Renal pelvis (tissue), 12 donors: ENCODE data around the gene S100PBP. TPM values are rescaled to one million over a fixed set of nuclear protein-coding genes. Genes with fewer than 3 reads are reported as not detected.
A peak's percentile ranks its signal among the peaks of the same experiment; 100 is the strongest.

ENCODE experiments used
- DNase-seq: peaks from one replicate; pipeline ENCODE4 v3.0.0-alpha.2; 2013
- long read RNA-seq, 16 experiments: transcript quantifications; one replicate each; lab custom pipeline, GENCODE V29; 2026
- polyA plus RNA-seq, 3 donors: library from polyadenylated mRNA; unstranded; fragments of 120-200 nt; gene quantifications; one replicate each; pipeline ENCODE4 v1.2.1, GENCODE V29; 2013; ENCODE audit not compliant: insufficient read length in 3 of 3

The S100PBP gene
- polyA plus RNA-seq: 10 to 100 TPM; 24.6 to 43.0 (median 42.1) TPM
- long read RNA-seq, donor 1, full-length matches to known transcripts: 3 of 3 reads
- long read RNA-seq, donor 1, partial matches to known transcripts: 0 of 3 reads
- long read RNA-seq, donor 1, other reads (novel, unspliced or antisense): 0 of 3 reads
- long read RNA-seq, donor 2, full-length matches to known transcripts: 5 of 5 reads
- long read RNA-seq, donor 2, partial matches to known transcripts: 0 of 5 reads
- long read RNA-seq, donor 2, other reads (novel, unspliced or antisense): 0 of 5 reads
- long read RNA-seq, donor 3, full-length matches to known transcripts: 6 of 17 reads
- long read RNA-seq, donor 3, partial matches to known transcripts: 0 of 17 reads
- long read RNA-seq, donor 3, other reads (novel, unspliced or antisense): 11 of 17 reads
- long read RNA-seq, donor 4, full-length matches to known transcripts: 4 of 4 reads
- long read RNA-seq, donor 4, partial matches to known transcripts: 0 of 4 reads
- long read RNA-seq, donor 4, other reads (novel, unspliced or antisense): 0 of 4 reads
- long read RNA-seq, donor 5, full-length matches to known transcripts: 3 of 3 reads
- long read RNA-seq, donor 5, partial matches to known transcripts: 0 of 3 reads
- long read RNA-seq, donor 5, other reads (novel, unspliced or antisense): 0 of 3 reads
- long read RNA-seq, donor 6, full-length matches to known transcripts: 6 of 28 reads
- long read RNA-seq, donor 6, partial matches to known transcripts: 5 of 28 reads
- long read RNA-seq, donor 6, other reads (novel, unspliced or antisense): 17 of 28 reads
- long read RNA-seq, donor 7, partial matches to known transcripts: 6 of 8 reads
- long read RNA-seq, donor 7, other reads (novel, unspliced or antisense): 0 of 8 reads
- long read RNA-seq, donor 8, full-length matches to known transcripts: 2 of 2 reads
- long read RNA-seq, donor 8, partial matches to known transcripts: 0 of 2 reads
- long read RNA-seq, donor 8, other reads (novel, unspliced or antisense): 0 of 2 reads
- long read RNA-seq, donor 9, full-length matches to known transcripts: 8 of 8 reads
- long read RNA-seq, donor 9, partial matches to known transcripts: 0 of 8 reads
- long read RNA-seq, donor 9, other reads (novel, unspliced or antisense): 0 of 8 reads
- long read RNA-seq, donor 10, full-length matches to known transcripts: 4 of 9 reads
- long read RNA-seq, donor 10, partial matches to known transcripts: 5 of 9 reads
- long read RNA-seq, donor 10, other reads (novel, unspliced or antisense): 0 of 9 reads
- long read RNA-seq, donor 11, full-length matches to known transcripts: 1 of 1 reads
- long read RNA-seq, donor 11, partial matches to known transcripts: 0 of 1 reads
- long read RNA-seq, donor 11, other reads (novel, unspliced or antisense): 0 of 1 reads
- long read RNA-seq, donor 12, full-length matches to known transcripts: 11 of 26 reads
- long read RNA-seq, donor 12, partial matches to known transcripts: 8 of 26 reads
- long read RNA-seq, donor 12, other reads (novel, unspliced or antisense): 7 of 26 reads
- long read RNA-seq, donor 13, full-length matches to known transcripts: 6 of 6 reads
- long read RNA-seq, donor 13, partial matches to known transcripts: 0 of 6 reads
- long read RNA-seq, donor 13, other reads (novel, unspliced or antisense): 0 of 6 reads
- long read RNA-seq, donor 14: 0 reads
- long read RNA-seq, donor 15, partial matches to known transcripts: 5 of 5 reads
- long read RNA-seq, donor 15, other reads (novel, unspliced or antisense): 0 of 5 reads
- long read RNA-seq, donor 16, full-length matches to known transcripts: 5 of 5 reads
- long read RNA-seq, donor 16, partial matches to known transcripts: 0 of 5 reads
- long read RNA-seq, donor 16, other reads (novel, unspliced or antisense): 0 of 5 reads

DNA sequence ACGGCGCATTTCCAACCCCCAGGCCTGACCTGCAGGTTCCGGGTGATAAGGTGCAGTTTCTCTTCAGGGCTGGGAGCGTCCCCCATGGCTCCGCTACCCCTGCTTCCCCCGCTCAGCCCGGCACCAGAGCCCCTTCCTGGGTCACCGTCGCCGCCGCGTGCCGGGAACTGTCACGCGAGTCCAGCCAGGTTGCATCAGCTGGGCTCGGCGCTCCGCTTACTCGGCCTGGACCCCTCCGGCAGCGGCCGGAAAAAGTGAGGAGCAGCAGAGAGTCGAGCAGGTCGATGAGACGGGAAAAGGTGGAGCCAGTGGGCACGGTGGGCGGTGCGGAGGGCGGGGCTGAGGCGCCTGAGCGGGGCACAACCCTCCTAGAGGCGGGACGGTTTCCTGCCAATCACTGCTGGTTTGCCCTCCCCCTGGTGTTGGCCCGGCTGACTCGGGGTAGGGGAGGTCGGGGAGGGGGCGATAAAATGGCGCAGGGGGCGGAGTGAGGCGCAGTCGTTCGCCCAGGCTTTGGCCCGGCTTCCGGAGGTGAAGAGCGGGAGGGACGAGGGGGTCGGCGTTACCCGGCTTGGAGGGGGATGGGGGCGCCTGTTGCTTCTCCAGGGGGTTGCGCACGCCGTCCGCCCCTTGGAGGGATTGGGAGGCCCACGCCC, at the start of gene S100PBP, which contains the start of gene YARS1:
Gene S100PBP (plus strand): TSS at position 495 of the 656 bp plus-strand sequence. CDS start 8,447 bp downstream, outside the sequence.
Gene YARS1 (minus strand): TSS at position 200 of the 656 bp plus-strand sequence. CDS start 114 bp downstream, at position 86.
- DNase-seq: peak; percentile 98

DNA sequence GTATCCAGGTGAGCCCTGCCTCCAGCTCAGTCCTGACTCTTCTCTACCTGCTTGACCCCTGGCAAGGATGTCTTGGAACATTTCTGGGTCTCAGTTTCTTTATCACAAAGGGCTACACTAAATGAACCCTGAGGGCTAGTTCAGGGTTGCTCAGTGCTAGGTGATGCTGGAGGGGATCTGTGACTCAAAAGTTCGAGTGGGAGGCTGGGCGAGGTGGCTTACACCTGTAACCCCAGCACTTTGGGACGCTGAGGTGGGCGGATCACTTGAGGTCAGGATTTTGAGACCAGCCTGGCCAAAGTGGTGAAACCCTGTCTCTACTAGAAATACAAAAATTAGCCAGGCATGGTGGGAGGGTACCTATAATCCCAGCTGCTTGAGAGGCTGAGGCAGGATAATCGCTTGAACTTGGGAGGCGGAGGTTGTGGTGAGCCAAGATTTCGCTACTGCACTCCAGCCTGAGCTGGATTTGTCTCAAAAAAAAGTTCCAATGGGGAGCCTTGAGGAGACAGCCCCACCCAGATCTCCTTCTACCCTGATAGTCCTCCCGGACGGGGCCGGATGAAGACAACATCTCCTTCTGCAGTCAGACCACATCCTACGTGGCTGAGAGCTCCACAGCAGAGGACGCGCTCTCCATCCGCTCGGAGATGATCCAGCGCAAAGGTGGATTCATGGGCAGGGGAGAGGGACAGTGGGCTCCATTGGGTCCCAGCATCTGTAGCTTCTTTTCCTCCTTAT, 49.2 kb upstream of the S100PBP start:
- DNase-seq: no peak

DNA sequence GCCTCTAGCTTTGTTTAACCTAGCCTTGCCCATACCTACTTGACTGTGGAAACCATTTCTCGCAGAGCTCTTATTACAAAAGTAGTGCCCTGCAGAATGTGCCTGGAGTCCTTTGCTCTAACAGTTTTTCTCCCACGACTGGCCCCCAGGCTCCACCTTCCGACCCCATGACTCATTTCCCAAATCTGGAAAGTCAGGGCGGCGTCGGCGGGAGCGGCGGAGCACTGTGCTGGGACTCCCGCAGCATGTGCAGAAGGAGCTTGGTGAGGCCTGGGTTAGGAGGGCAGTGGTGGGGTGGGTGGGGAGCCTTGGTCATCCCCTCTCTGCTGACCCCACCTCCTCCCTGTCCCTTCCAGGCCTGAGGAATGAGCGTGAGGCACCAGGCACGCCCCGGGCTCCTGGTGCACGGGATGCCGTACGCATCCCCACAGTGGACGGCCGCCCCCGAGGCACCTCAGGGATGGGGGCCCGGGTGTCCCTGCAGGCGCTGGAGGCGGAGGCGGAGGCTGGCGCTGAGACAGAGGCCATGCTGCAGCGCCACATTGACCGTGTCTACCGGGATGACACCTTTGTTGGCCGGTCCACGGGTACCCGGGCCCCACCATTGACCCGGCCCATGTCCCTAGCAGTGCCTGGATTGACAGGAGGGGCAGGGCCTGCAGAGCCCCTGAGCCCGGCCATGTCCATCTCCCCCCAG, 47.8 kb upstream of the S100PBP start:
- DNase-seq: no peak

DNA sequence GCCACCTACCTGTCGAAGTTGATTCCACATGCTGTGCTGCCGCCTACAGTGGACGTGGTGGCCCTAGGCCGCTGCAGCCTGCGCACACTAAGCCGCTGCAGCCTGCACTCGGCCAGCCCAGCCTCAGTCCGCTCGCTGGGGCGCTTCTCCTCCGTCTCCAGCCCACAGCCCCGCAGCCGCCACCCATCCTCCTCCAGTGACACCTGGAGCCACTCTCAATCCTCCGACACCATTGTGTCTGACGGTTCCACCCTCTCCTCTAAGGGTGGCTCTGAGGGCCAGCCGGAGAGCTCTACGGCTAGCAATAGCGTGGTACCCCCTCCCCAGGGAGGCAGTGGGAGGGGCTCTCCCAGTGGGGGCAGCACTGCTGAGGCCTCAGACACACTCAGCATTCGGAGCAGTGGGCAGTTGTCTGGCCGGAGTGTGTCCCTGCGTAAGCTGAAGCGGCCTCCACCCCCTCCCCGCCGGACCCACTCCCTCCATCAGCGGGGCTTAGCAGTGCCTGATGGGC, 47.2 kb upstream of the S100PBP start:
- DNase-seq: no peak

DNA sequence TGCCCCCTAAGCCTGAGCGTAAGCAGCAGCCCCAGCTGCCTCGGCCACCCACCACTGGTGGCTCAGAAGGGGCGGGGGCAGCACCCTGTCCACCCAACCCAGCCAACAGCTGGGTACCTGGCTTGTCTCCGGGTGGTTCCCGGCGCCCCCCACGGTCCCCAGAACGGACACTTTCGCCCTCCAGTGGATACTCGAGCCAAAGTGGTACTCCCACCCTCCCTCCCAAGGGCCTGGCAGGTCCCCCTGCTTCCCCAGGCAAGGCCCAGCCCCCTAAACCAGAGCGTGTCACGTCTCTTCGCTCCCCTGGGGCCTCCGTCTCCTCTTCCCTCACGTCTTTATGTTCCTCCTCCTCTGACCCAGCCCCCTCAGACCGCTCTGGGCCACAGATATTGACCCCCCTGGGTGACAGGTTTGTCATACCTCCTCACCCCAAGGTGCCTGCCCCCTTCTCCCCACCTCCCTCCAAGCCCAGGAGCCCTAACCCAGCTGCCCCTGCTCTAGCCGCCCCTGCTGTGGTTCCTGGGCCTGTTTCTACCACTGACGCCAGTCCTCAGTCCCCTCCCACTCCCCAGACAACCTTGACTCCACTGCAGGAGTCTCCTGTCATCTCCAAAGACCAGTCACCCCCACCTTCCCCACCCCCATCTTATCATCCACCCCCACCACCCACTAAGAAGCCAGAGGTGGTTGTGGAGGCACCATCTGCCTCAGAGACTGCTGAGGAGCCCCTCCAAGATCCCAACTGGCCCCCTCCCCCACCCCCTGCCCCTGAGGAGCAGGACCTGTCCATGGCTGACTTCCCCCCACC, 46.5 kb upstream of the S100PBP start:
- no peak for DNase-seq

DNA sequence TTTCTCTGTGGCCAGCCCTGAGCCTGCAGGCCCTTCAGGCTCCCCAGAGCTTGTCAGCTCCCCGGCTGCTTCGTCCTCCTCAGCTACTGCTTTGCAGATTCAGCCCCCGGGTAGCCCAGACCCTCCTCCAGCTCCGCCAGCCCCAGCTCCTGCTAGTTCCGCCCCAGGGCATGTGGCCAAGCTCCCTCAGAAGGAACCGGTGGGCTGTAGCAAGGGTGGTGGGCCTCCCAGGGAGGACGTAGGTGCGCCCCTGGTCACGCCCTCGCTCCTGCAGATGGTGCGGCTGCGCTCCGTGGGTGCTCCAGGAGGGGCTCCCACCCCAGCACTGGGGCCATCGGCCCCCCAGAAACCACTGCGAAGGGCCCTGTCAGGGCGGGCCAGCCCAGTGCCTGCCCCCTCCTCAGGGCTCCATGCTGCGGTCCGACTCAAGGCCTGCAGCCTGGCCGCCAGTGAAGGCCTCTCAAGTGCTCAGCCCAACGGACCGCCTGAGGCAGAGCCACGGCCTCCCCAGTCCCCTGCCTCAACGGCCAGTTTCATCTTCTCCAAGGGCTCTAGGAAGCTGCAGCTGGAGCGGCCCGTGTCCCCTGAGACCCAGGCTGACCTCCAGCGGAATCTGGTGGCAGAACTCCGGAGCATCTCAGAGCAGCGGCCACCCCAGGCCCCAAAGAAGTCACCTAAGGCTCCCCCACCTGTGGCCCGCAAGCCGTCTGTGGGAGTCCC, 45.7 kb upstream of the S100PBP start:
- DNase-seq: no peak

DNA sequence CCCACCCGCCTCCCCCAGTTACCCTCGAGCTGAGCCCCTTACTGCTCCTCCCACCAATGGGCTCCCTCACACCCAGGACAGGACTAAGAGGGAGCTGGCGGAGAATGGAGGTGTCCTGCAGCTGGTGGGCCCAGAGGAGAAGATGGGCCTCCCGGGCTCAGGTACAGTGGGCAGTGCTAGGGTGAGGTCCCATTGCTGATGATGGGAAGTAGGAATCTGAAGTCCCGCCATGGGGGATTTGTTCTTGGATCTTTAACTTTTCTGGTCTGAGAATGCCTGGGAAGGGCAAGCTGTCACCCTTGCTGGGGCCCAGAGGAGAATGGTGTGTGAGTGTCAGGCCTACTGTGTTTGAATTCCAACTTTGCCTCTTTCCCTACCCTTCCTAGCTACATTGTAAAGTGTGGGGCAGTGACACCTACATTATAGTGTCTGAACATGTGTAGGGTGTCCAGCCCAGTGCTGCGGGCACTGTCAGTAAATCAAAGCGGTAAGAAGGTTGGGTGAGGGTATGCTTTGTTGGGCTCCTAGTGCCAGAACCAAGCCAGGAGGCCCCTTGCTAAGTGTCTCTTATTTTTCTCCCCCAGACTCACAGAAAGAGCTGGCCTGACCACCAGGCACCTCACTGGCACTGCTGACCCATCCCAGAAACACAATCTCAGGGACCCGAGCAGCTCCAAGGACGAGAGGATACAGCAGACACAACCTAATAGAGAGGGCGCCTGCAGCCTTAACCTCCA, 45.0 kb upstream of the S100PBP start:
- DNase-seq: no peak

DNA sequence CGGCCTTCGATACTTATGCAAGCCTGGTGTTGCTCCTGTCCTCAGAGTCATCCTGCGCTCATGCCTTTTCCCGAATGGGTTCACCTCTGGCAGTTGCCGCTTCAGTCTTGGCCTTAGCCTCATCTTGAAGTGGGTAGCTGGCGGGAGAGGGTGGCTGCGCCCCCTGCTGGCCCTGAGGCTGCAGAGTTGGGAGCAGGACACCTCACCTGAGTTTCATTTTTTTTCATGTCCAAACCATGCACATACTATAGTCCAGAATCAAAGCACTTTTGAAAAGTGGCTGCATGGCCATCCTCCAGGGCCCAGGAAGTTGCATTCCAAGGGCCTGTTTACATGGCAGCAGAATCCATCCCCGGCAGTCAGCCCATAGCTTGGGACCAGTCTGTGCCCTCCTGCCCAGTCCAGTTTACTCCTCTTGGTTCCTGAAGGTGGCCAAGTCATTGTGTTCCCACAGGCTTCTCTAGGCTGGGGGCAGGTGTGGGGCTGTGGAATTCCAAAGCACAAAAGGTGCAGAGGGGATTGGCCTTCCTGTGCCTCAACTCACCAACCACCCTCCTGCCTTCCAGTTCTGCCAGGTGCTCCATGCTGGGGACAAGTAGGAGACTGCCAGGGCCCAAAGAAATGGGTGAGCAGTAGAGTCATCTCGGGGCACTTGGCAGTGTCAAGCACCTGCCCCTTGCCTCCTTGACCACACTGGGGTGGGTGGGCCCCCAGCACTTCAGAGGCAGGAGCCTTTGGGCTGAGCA, 44.3 kb upstream of the S100PBP start:
- DNase-seq: peak; percentile 64

DNA sequence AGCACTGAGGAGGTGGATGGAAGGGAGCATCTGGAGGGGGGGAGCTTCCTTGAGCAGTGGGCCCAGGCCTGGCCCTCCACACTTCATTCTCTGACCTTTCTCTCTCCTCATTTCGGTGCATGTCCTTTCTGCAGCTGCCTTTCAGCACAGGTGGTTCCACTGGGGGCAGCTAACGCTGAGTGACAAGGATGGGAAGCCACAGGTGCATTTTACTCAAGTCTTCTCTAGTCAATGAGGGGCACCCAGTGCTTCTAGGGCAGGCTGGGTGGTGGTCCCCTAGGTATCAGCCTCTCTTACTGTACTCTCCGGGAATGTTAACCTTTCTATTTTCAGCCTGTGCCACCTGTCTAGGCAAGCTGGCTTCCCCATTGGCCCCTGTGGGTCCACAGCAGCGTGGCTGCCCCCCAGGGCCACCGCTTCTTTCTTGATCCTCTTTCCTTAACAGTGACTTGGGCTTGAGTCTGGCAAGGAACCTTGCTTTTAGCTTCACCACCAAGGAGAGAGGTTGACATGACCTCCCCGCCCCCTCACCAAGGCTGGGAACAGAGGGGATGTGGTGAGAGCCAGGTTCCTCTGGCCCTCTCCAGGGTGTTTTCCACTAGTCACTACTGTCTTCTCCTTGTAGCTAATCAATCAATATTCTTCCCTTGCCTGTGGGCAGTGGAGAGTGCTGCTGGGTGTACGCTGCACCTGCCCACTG, 43.5 kb upstream of the S100PBP start:
- no peak for DNase-seq

DNA sequence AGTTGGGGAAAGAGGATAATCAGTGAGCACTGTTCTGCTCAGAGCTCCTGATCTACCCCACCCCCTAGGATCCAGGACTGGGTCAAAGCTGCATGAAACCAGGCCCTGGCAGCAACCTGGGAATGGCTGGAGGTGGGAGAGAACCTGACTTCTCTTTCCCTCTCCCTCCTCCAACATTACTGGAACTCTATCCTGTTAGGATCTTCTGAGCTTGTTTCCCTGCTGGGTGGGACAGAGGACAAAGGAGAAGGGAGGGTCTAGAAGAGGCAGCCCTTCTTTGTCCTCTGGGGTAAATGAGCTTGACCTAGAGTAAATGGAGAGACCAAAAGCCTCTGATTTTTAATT, 43.0 kb upstream of the S100PBP start:
- no peak for DNase-seq

DNA sequence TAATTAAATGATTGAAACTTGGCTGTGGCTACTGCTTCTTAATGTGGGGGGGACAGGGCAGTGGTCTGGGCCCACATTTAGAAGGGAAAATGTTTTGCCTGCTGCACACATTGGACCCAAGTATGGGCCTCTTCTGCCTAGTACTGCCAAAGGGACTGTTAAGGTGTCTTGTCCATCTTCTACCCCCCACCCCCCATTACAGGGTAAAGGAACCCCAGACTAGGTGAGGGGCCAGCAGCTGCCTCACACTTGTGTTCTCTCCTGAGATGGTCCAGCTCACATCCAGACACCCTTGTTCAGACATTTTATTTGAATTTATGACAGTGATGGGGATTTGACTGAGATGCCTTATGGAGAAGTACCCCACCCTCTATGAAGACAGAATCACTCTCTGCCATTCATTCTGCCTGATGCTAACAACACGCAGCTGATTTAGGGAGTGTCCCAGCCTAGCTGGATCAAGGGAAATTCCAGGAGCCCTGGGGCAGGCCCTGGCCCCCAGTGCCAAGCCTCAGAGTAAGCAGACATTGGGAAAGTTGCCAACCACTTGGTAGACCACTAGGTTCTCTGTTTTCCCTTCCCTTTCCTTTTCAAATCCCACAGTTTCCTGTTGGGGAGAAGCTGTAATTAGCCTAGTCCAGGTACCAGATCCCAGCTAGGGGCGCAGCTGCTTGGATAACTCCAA, 42.4 kb upstream of the S100PBP start:
- no peak for DNase-seq

DNA sequence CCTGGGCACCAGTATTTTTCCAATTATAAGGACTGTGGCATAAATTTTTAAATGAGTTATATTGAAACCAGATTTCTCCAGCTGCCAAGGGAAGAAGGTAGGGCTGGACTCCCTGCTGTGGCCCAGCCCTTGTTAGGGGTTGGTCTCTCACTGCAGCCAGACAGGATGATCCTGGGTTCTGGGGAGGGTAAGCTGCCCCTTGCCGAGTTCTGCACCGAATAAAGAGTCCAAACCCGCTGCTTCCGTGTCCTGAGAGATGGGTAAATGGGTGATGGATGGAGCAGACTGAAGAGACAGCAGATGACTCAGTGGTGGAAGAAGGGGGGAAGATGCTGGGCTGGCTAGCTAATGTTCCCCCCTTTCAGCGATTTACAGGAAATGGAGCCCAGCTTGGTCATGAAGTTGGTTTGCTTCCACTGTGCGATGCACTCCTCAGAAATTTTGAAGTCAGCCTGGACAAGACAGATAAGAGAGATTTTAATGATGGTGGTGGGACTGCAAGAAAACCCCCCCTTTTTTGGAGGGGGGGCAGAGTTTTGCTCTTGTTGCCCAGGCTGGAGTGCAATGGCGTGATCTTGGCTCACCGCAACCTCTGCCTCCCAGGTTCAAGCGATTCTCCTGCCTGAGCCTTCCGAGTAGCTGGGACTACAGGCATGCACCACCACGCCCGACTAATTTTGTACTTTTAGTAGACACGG, 41.7 kb upstream of the S100PBP start:
- DNase-seq: no peak

DNA sequence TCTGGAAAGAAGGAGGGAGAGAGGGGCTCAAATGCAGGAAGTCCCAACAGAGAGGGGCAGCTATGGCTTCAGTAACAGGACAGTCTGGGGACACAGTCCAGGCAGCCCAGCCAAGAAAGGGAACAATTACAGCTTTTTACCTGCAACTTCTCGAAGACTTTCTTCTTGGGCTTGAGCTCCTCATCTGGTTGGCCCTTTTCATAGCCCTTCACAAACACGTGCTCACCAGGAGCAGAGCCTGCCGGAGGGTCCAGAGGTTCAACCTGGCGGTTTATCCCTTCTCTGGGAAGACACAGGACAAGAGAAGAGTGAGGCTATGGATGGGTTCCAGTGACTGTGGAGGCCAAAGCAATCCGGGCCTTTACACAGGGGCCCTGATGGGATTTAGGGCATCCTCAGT, 38.2 kb upstream of the S100PBP start:
- DNase-seq: no peak
